Measurements from ENCODE around the gene PAPOLB. TPM values are rescaled to one million over a fixed set of nuclear protein-coding genes. Genes with fewer than 3 reads are reported as not detected.

PAPOLB gene
- total RNA-seq = under 1 TPM in 1 of 4 donors, not detected in 3; 0.10 TPM

GRCh38 chr7:4861673-4862072 is at the start of gene PAPOLB:
PAPOLB (minus strand) TSS chr7:4862030; CDS start chr7:4861810, 220 bp downstream.
- no peaks in the 10 kb centered on the region for H3K9me3 ChIP-seq
- no peaks in the 10 kb centered on the region for H3K4me1 ChIP-seq
- intact Hi-C loops (cut with DNase I; ENCODE audit: low total_unique reads) = no loop called here
- peak within 1 kb of the TSS; percentile 7 to 41 (median 22) for H3K4me3 ChIP-seq
- no peaks in the 10 kb centered on the region for H3K36me3 ChIP-seq
- in situ Hi-C loops (cut with MboI; ENCODE audit: low sequenced_read_pairs in 4 of 4) = no loop called here
- TF ChIP-seq POLR2A (IDR thresholded peaks at IDR 0.05) = no peak
- no peak for TF ChIP-seq CTCF (IDR thresholded peaks at IDR 0.05 in 4 of 5, conservative IDR thresholded peaks at IDR 0.05 in 1 of 5)
- peaks cover 4 to 14% (median 12%) of the 10 kb centered on the region in 3 donors for H3K27me3 ChIP-seq
- DNase-seq (no peak), ATAC-seq (no peak)
- H3K27ac ChIP-seq = no peak within 1 kb of the TSS

- TF ChIP-seq CTCF (IDR thresholded peaks at IDR 0.05 in 4 of 5, conservative IDR thresholded peaks at IDR 0.05 in 1 of 5) (no peak), POLR2A (IDR thresholded peaks at IDR 0.05) (no peak)
- Histone ChIP-seq H3K27ac (no peak overlapping the region), H3K9me3 (no peaks in the 10 kb centered on the region), H3K36me3 (no peaks in the 10 kb centered on the region), H3K4me1 (no peaks in the 10 kb centered on the region), H3K27me3 (no peaks in the 10 kb centered on the region), H3K4me3 (no peak overlapping the region)
- in situ Hi-C loops (cut with MboI; ENCODE audit: low sequenced_read_pairs in 4 of 4) (no loop called here), intact Hi-C loops (cut with DNase I; ENCODE audit: low total_unique reads) (no loop called here)
- ATAC-seq = no peak
- no peak for DNase-seq
These were observed 49.4 kb upstream of the PAPOLB start for GRCh38 chr7:4911111-4911828.

- H3K36me3 ChIP-seq = no peaks in the 10 kb centered on the region
- ATAC-seq (no peak), DNase-seq (no peak)
- H3K9me3 ChIP-seq = no peaks in the 10 kb centered on the region
- no peaks in the 10 kb centered on the region for H3K27me3 ChIP-seq
- intact Hi-C loops (cut with DNase I; ENCODE audit: low total_unique reads) = no loop called here
- H3K4me3 ChIP-seq = no peak overlapping the region
- no peak for TF ChIP-seq POLR2A (IDR thresholded peaks at IDR 0.05)
- no peak for TF ChIP-seq CTCF (IDR thresholded peaks at IDR 0.05 in 4 of 5, conservative IDR thresholded peaks at IDR 0.05 in 1 of 5)
- in situ Hi-C loops (cut with MboI; ENCODE audit: low sequenced_read_pairs in 4 of 4) = no loop called here
- no peak overlapping the region for H3K27ac ChIP-seq
- H3K4me1 ChIP-seq = no peaks in the 10 kb centered on the region
These were observed 44.9 kb upstream of the PAPOLB start for GRCh38 chr7:4906682-4907081.

GRCh38 chr7:4905171-4905570 is 43.3 kb upstream of the PAPOLB start:
- no peaks in the 10 kb centered on the region for H3K27me3 ChIP-seq
- H3K4me3 ChIP-seq = no peak overlapping the region
- H3K36me3 ChIP-seq = no peaks in the 10 kb centered on the region
- no peaks in the 10 kb centered on the region for H3K9me3 ChIP-seq
- intact Hi-C loops (cut with DNase I; ENCODE audit: low total_unique reads) = no loop called here
- ATAC-seq = no peak
- H3K4me1 ChIP-seq = no peaks in the 10 kb centered on the region
- DNase-seq = no peak
- in situ Hi-C loops (cut with MboI; ENCODE audit: low sequenced_read_pairs in 4 of 4) = no loop called here
- TF ChIP-seq CTCF (IDR thresholded peaks at IDR 0.05 in 4 of 5, conservative IDR thresholded peaks at IDR 0.05 in 1 of 5) (no peak), POLR2A (IDR thresholded peaks at IDR 0.05) (no peak)
- H3K27ac ChIP-seq = no peak overlapping the region

- Histone ChIP-seq H3K4me1 (no peaks in the 10 kb centered on the region), H3K27ac (no peak overlapping the region), H3K9me3 (no peaks in the 10 kb centered on the region), H3K36me3 (no peaks in the 10 kb centered on the region), H3K4me3 (no peak overlapping the region), H3K27me3 (no peaks in the 10 kb centered on the region)
- TF ChIP-seq POLR2A (IDR thresholded peaks at IDR 0.05) (no peak), CTCF (IDR thresholded peaks at IDR 0.05 in 4 of 5, conservative IDR thresholded peaks at IDR 0.05 in 1 of 5) (no peak)
- intact Hi-C loops (cut with DNase I; ENCODE audit: low total_unique reads) = no loop called here
- ATAC-seq (no peak), DNase-seq (no peak)
- in situ Hi-C loops (cut with MboI; ENCODE audit: low sequenced_read_pairs in 4 of 4) = no loop called here
These were observed 42.5 kb upstream of the PAPOLB start for GRCh38 chr7:4904346-4904745.
